ENCODE results near the gene RNF207.

RNF207 gene, protein sequence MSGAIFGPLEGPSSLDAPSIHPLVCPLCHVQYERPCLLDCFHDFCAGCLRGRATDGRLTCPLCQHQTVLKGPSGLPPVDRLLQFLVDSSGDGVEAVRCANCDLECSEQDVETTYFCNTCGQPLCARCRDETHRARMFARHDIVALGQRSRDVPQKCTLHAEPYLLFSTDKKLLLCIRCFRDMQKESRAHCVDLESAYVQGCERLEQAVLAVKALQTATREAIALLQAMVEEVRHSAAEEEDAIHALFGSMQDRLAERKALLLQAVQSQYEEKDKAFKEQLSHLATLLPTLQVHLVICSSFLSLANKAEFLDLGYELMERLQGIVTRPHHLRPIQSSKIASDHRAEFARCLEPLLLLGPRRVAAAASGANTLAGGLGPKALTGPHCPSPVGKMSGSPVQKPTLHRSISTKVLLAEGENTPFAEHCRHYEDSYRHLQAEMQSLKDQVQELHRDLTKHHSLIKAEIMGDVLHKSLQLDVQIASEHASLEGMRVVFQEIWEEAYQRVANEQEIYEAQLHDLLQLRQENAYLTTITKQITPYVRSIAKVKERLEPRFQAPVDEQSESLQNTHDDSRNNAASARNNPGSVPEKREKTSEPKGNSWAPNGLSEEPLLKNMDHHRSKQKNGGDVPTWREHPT

GRCh38 chr1:6205849-6206519 is at the start of gene RNF207:
Gene RNF207 (plus strand): TSS chr1:6206119. CDS start chr1:6206536, 417 bp downstream.
- DNase-seq (ENCODE audit: extremely low read depth in 1 of 2, low read depth in 1 of 2): peak in 1 of 2 donors; percentile 24

GRCh38 chr1:6157132-6157527 is 48.8 kb upstream of the RNF207 start:
- no peak for DNase-seq (ENCODE audit: extremely low read depth in 1 of 2, low read depth in 1 of 2)

GRCh38 chr1:6157528-6158174 is 48.3 kb upstream of the RNF207 start:
- no peak for DNase-seq (ENCODE audit: extremely low read depth in 1 of 2, low read depth in 1 of 2)

DNA sequence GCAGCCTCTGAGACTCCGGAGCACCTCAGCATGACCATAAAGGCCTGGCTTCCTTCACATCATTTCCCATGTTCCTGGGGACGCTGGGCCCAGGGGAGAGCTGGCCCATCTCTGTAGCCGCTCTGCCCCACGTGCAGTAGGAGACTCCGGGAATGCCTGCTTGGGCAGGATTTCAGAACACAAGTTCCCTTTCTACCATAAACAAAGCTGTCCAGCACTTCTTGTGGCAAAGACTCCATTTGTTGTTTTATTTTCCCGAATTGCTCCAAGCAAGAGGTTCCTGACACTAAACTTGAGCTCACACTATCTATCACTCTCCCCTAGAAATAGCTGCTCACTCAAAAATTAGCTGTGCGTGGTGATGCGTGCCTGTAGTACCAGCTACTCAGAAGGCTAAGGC is 47.7 kb upstream of the RNF207 start:
- DNase-seq (ENCODE audit: extremely low read depth in 1 of 2, low read depth in 1 of 2): no peak

DNA sequence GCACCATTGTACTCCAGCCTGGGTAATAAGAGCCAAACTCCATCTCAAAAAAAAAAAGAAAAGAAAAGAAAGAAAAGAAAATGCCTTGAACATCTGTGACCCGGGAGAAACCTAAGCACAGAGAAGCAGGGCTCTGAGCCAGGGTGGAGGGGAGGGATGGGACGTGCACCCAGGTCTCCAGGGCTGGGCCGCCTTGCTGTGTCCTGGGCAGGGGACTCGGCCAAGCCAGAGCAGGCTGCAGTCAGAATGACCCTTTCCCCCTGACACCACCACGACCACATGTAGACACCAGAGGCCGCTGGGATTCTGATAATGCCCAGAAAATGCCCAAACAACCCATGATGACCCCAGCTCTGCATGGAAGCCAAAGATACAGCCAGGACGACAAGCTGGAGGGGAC is 43.6 kb upstream of the RNF207 start:
- no peak for DNase-seq (ENCODE audit: extremely low read depth in 1 of 2, low read depth in 1 of 2)

- DNase-seq (ENCODE audit: extremely low read depth in 1 of 2, low read depth in 1 of 2): no peak
These were observed 43.1 kb upstream of the RNF207 start for GRCh38 chr1:6162773-6163172.

- DNase-seq (ENCODE audit: extremely low read depth in 1 of 2, low read depth in 1 of 2): no peak
These were observed 42.5 kb upstream of the RNF207 start for GRCh38 chr1:6163191-6163972.

DNA sequence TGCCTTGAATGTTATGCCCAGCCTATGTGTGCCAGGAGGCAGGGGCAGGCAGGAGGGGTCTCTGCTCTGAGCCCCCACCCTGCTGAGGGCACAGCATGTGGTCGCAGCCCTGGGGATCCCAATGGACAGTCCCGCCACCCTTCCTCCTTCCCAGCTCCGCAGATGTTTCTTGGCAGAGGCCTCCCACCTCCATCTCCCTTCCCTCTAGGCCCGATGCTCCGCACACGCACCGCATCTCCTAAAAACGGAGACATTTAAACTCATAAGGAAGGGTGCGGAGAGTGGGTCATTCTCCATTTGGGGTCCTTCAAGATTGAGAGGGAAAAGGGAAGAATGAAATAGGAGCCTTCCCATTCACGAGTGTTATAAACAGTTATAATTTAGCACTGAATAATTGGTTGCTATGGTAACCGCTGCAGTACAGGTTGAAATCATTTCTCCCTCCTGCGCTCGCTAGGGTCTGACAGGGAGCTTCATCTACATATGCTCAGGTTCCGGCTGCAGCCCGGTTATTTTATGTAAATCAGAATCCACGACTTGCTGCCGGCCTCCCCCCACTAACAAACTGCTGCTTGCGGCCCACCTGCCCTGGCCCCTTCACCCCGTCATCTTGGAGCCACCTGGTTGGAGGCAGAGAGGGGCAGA is 41.8 kb upstream of the RNF207 start:
- DNase-seq (ENCODE audit: extremely low read depth in 1 of 2, low read depth in 1 of 2): no peak

DNA sequence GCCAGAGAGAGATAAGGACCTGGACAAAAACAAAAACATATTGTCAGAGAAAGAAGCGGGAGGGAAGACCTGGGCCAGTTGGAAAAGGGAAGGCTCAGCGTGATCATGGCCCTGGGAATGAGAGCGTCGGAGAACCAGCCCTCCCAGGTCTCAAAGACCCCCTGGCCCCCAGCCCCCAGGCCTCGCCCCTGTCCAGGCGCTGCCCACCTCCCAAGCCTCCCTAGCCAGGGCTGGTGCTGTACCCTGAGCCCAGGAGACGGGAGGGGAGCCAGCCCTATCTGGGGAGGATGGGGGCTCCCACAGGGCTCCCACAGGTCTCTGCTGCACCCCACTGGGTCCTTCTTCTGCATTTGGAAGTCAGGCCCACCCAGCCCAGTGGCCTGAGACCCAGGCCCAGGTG is 40.9 kb upstream of the RNF207 start:
- no peak for DNase-seq (ENCODE audit: extremely low read depth in 1 of 2, low read depth in 1 of 2)

DNA sequence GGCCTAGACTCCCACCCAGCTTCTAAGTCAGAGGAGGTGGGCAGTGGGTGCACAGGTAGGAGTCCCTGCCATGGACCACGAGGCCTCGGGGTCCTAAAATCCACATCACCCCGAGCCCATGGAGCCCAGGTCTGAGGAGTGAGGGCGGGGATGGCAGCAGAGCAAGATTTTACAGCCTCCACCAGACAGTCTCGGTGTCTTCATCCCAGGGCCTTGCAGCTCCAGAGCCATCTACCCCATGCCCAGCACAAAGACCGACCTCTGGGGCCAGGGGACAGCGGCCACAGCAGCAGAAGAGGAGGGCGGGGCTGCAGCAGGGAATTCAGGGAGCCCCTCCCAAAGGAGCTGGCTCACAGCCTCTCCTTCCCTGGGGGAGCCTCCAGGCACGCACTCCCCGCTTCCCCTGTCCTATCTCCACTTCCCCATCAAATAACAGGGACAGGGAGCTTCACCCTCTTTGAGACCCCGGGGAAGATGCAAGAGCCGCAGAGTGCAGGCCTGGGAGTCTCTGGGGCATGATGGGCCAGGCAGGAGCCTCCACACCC is 40.4 kb upstream of the RNF207 start:
- no peak for DNase-seq (ENCODE audit: extremely low read depth in 1 of 2, low read depth in 1 of 2)

- no peak for DNase-seq (ENCODE audit: extremely low read depth in 1 of 2, low read depth in 1 of 2)
These were observed 39.7 kb upstream of the RNF207 start for GRCh38 chr1:6166221-6166620.

DNA sequence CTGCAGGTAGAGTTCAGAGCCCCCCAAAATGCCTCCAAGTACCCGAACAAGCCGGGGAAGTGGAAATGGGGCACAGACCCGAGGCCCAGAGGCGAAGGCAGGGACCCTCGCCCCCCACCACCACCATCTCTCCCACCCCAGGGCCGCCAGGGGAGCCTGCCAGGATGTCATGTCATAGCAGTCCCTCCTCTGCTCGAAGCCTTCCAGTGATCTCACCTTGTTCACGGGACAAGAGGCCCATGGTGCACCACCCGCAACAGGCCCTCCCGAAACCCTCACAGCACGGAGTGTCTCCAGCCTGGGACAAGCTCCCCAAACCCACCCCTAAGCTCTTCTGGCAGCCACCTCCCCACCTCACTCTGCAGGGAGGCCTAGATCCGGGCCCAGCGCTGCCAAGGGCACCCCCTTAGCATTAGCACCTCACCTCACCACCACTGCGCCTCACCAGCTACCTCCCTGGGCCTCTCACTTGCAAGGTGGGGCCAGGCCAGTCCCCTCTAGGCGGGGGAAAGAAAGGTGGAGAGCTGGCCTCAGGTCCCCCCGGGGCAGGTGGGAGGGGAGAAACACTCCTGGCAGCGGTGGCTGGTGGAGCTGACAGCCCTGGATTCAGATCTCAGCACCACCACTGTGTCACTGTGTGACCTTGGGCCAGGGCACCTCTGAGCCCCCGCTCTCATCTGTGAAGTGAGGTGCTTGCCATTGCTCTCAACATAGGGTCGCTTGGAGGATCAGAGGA is 39.1 kb upstream of the RNF207 start:
- DNase-seq (ENCODE audit: extremely low read depth in 1 of 2, low read depth in 1 of 2): no peak

DNA sequence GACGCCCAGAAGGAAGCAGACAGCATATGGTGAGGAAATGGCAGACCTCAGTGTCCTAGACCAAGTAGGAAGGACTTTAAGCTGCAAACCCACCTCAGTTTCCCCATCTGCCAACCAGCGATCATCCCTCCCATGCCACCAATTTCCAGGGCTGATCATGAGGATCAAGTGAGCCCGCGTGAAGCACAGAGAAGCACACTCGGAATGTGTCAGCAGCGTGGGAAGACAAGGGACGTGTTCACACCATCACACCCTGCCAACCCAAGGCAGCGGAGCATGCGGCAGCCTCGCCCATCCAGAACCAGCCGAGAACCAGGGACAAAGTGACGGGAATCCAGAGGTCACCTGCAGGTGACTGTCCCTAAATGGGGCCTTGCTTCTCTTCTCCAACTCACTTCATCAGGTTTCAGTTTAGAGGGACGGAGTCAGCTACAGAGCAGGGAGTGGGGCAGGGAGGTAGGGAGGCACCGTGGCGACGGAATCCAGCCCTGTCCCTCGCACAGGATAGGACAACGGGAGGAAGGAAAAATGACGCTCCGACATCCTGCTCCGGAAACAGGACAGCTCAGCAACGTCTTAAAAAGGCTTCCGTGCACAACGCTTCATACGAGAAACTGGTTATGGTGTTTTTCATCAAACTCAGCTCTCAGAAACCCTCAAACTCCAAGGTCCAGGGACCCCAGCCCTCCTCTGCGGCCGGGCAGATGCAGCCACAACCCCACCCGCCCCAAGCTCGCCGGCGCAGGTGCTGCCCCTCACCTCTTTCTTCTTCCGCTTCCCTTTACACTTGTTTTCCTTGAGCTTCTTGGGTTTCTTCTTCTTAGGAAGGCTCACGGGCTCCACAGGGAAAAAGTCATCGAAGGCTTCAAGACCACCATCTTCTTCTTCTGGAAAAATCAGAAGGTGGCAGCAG is 38.3 kb upstream of the RNF207 start:
- DNase-seq (ENCODE audit: extremely low read depth in 1 of 2, low read depth in 1 of 2): no peak

DNA sequence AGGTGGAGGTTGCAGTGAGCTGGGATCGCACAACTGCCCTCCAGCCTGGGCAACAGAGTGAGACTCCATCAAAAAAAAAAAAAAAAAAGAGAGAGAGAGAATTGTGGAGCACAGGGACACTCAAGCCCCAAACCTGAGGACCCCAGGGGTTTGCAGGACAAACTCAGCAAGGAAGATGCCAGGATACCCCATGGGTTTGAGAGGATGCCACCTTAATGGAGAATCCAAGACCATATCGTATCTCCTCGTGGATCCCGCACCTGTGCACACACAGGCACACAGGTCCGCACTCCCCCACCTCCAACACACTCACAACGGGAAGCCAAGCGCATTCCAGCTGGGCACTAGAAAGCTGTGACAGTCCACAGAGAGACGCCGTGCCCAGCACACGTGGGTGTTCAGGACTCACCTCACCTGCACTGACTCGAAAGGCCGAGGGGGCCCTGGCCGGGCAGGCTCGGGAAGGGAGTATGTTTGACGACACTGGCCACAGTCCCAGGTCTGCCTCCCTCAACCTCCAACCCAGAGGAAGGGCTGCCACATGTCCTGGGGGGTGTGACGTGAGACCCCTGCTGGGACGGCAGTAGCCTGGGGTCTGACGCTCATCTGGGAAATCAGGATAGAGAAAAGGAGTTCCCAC is 36.9 kb upstream of the RNF207 start:
- DNase-seq (ENCODE audit: extremely low read depth in 1 of 2, low read depth in 1 of 2): no peak

GRCh38 chr1:6170116-6170741 is 35.7 kb upstream of the RNF207 start:
- DNase-seq (ENCODE audit: extremely low read depth in 1 of 2, low read depth in 1 of 2): no peak

DNA sequence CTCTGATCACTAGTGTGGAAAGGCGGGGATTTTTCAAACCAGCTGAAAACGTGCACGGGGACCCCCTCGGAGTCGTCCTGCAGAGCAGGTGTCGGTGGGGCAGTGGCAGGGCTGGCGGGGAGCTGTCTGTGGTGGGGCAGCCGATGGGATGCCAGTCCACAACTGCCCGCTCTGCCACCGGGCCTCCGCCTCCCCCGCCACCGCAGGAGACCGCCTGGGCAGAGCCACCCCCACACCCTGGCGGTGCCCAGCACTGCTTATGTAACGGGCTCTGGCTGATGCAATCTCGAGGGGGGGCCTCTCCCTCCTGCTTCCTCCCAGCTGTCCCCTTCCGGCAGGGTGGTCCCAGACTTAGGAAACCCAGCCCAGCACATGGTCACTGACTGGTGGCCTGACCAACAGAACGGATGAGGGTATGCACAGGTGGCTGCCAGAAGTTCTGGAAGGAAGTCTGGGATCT is 35.1 kb upstream of the RNF207 start:
- no peak for DNase-seq (ENCODE audit: extremely low read depth in 1 of 2, low read depth in 1 of 2)

- DNase-seq (ENCODE audit: extremely low read depth in 1 of 2, low read depth in 1 of 2): no peak
These were observed 34.3 kb upstream of the RNF207 start for GRCh38 chr1:6171548-6172124.

Measured in activated CD8-positive, alpha-beta memory T cell treated with anti-CD3 and anti-CD28 coated beads for 1 hour (primary cell).